Ishikawa (cell line): ENCODE results near the gene PVR.

ENCODE experiments used
- CREB1 ChIP-seq: IDR thresholded peaks from 2 replicates; pipeline ENCODE4 v1.6.1; 2012; ENCODE audit warnings: low read depth
- EP300 ChIP-seq: IDR thresholded peaks from 2 replicates; pipeline ENCODE4 v1.6.1; 2012; ENCODE audit warnings: borderline replicate concordance
- FOXM1 ChIP-seq: IDR thresholded peaks from 2 replicates; pipeline ENCODE4 v1.6.1; 2012; ENCODE audit warnings: low read depth, borderline replicate concordance
- NFIC ChIP-seq: IDR thresholded peaks from 2 replicates; pipeline ENCODE4 v1.6.1; 2012
- TAF1 ChIP-seq: IDR thresholded peaks from 2 replicates; pipeline ENCODE4 v1.6.1; 2012; ENCODE audit warnings: low read depth, mild to moderate bottlenecking
- ZBTB7A ChIP-seq: IDR thresholded peaks from 2 replicates; pipeline ENCODE4 v1.6.1; 2012; ENCODE audit warnings: low read depth
- TF ChIP-seq, protein P1 (sequence below): IDR thresholded peaks from 2 replicates; pipeline ENCODE4 v1.6.1; 2012; ENCODE audit warnings: low read depth, mild to moderate bottlenecking
- TF ChIP-seq, protein P2 (sequence below): IDR thresholded peaks from 2 replicates; pipeline ENCODE4 v1.6.1; 2012
- TF ChIP-seq, protein P3 (sequence below): IDR thresholded peaks from 2 replicates; pipeline ENCODE4 v1.6.1; 2012

DNA sequence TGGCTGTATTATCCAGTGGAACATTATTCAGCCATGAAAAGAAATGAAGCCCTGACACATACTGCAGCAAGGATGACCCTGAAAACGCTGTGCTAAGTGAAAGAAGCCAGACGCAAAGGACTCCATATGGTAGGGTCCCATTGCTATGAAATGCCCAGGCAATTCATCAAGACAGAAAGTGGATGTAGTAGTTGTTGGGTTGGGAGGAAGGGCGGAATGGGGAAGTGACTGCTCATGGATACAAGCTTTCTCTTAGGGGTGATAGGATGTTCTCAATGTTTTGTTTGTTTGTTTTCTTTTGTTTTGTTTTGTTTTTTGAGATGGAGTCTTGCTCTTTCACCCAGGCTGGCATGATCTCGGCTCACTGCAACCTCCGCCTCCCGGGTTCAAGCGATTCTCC lies 44.2 kb downstream of the PVR start:
- TF ChIP-seq ZBTB7A (no peak), CREB1 (no peak), EP300 (no peak), TAF1 (no peak), NFIC (no peak), FOXM1 (no peak)
- TF ChIP-seq, protein P1, sequence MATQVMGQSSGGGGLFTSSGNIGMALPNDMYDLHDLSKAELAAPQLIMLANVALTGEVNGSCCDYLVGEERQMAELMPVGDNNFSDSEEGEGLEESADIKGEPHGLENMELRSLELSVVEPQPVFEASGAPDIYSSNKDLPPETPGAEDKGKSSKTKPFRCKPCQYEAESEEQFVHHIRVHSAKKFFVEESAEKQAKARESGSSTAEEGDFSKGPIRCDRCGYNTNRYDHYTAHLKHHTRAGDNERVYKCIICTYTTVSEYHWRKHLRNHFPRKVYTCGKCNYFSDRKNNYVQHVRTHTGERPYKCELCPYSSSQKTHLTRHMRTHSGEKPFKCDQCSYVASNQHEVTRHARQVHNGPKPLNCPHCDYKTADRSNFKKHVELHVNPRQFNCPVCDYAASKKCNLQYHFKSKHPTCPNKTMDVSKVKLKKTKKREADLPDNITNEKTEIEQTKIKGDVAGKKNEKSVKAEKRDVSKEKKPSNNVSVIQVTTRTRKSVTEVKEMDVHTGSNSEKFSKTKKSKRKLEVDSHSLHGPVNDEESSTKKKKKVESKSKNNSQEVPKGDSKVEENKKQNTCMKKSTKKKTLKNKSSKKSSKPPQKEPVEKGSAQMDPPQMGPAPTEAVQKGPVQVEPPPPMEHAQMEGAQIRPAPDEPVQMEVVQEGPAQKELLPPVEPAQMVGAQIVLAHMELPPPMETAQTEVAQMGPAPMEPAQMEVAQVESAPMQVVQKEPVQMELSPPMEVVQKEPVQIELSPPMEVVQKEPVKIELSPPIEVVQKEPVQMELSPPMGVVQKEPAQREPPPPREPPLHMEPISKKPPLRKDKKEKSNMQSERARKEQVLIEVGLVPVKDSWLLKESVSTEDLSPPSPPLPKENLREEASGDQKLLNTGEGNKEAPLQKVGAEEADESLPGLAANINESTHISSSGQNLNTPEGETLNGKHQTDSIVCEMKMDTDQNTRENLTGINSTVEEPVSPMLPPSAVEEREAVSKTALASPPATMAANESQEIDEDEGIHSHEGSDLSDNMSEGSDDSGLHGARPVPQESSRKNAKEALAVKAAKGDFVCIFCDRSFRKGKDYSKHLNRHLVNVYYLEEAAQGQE = no peak
- TF ChIP-seq, protein P2, sequence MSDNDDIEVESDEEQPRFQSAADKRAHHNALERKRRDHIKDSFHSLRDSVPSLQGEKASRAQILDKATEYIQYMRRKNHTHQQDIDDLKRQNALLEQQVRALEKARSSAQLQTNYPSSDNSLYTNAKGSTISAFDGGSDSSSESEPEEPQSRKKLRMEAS = no peak
- TF ChIP-seq, protein P3, sequence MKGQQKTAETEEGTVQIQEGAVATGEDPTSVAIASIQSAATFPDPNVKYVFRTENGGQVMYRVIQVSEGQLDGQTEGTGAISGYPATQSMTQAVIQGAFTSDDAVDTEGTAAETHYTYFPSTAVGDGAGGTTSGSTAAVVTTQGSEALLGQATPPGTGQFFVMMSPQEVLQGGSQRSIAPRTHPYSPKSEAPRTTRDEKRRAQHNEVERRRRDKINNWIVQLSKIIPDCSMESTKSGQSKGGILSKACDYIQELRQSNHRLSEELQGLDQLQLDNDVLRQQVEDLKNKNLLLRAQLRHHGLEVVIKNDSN = no peak
